Measurements from ENCODE around the gene FAM13C.

DNA sequence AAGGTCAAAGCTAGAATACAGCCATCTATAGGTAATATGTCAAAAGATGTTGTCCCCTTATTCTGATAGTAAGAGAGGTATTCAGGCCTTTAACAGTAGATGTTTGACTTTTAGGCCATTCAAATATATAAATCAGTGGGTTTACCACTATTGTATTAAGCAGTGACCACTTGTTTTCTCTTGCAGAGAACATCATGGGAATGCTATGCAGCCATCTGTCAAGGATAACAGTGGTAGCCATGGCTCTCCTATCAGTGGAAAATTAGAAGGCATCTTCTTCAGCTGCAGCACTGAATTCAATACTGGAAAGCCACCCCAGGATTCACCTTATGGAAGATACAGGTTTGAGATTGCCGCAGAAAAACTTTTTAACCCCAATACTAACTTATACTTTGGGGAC, 117.5 kb downstream of the FAM13C start:
- TF ChIP-seq, protein P1, sequence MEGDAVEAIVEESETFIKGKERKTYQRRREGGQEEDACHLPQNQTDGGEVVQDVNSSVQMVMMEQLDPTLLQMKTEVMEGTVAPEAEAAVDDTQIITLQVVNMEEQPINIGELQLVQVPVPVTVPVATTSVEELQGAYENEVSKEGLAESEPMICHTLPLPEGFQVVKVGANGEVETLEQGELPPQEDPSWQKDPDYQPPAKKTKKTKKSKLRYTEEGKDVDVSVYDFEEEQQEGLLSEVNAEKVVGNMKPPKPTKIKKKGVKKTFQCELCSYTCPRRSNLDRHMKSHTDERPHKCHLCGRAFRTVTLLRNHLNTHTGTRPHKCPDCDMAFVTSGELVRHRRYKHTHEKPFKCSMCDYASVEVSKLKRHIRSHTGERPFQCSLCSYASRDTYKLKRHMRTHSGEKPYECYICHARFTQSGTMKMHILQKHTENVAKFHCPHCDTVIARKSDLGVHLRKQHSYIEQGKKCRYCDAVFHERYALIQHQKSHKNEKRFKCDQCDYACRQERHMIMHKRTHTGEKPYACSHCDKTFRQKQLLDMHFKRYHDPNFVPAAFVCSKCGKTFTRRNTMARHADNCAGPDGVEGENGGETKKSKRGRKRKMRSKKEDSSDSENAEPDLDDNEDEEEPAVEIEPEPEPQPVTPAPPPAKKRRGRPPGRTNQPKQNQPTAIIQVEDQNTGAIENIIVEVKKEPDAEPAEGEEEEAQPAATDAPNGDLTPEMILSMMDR (IDR thresholded peaks at IDR 0.05): no peak
- no peak for TF ChIP-seq POLR2A (IDR thresholded peaks at IDR 0.05)
